ENCODE results near the gene LARP4B. TPM values are rescaled to one million over a fixed set of nuclear protein-coding genes. Genes with fewer than 3 reads are reported as not detected.

The LARP4B gene
- total and polyA plus RNA-seq, 2 of the 13 experiments (the other 11 are each of a cell fraction or from before 2014, with no cell fraction given): 19.5 to 30.2 TPM

- TF ChIP-seq, protein P1, sequence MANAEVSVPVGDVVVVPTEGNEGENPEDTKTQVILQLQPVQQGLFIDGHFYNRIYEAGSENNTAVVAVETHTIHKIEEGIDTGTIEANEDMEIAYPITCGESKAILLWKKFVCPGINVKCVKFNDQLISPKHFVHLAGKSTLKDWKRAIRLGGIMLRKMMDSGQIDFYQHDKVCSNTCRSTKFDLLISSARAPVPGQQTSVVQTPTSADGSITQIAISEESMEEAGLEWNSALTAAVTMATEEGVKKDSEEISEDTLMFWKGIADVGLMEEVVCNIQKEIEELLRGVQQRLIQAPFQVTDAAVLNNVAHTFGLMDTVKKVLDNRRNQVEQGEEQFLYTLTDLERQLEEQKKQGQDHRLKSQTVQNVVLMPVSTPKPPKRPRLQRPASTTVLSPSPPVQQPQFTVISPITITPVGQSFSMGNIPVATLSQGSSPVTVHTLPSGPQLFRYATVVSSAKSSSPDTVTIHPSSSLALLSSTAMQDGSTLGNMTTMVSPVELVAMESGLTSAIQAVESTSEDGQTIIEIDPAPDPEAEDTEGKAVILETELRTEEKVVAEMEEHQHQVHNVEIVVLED (CRISPR knock-in tag; IDR thresholded peaks at IDR 0.05; ENCODE audit: borderline replicate concordance): no peak
- TF ChIP-seq ZNF761 (CRISPR knock-in tag; conservative IDR thresholded peaks at IDR 0.05) (no peak), ZNF674 (CRISPR knock-in tag; IDR thresholded peaks at IDR 0.05; ENCODE audit: low read depth) (no peak), NBN (conservative IDR thresholded peaks at IDR 0.05) (no peak)
Measured at GRCh38 chr10:809671-810350, 121.7 kb downstream of the LARP4B start (continued).

DNA sequence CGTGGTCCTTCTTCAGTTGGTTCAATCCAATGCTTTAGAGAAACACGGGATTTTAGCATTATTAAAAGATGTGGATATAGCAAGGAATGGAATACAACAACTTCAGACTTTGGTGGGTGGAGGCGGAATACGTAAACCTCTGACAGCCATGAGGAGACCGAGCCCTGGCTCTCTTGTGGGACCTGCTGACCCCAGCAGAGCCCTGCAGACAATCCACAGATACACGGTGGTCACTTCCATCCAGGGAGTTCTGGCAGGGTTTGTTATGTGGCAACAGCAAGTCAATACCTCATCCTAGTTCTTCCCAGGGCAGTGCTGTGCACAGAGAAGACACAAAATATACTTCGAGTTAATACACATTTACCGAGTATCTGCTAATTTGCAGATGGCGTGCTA lies 123.5 kb downstream of the LARP4B start:
- 94% methylated on average over 9 of the region's 9 CpGs for WGBS (ENCODE audit: low lambda C conversion rate)

More for the DNA sequence above, 123.5 kb downstream of the LARP4B start:
- POLR2A ChIA-PET: no interaction called here
- Histone ChIP-seq H2AFZ (ENCODE audit: low read length) (no peak overlapping the region), H4K20me1 (ENCODE audit: insufficient read depth, low read length) (no peaks in the 10 kb centered on the region), H3K27me3 (ENCODE audit: control insufficient read depth in 1 of 2, insufficient read depth in 2 of 2, low read length in 2 of 2) (no peaks in the 10 kb centered on the region), H3K4me1 (ENCODE audit: insufficient read depth, low read length) (no peaks in the 10 kb centered on the region), H3K27ac (ENCODE audit: extremely low read length, insufficient read depth, low read length) (no peak overlapping the region), H3K4me2 (ENCODE audit: low read depth, low read length) (no peak overlapping the region), H3K4me3 (replicated peaks in 1 of 3; ENCODE audit: insufficient read depth in 1 of 3, low read depth in 2 of 3, low read length in 3 of 3) (no peak overlapping the region), H3K36me3 (replicated peaks in 1 of 2; ENCODE audit: control insufficient read depth in 1 of 2, insufficient read depth in 2 of 2, low read length in 2 of 2) (peaks cover 5 to 51% of the 10 kb centered on the region in 2 experiments), H3K79me2 (ENCODE audit: insufficient read depth, low read length) (no peaks in the 10 kb centered on the region), H3K9me3 (ENCODE audit: low read length) (no peaks in the 10 kb centered on the region), H3K9ac (ENCODE audit: insufficient read depth, low read depth, low read length) (no peak overlapping the region)
- ATAC-seq (no peak), FAIRE-seq (no peak), DNase-seq (ENCODE audit: low spot score) (no peak)
- CTCF ChIA-PET (ENCODE audit: low intra/inter-chr PET ratio, low total read pairs): no interaction called here
- in situ Hi-C loops (cut with HindIII; ENCODE audit: extremely low pct_ligation_motif_present, low pct_unique_long_range_greater_than_20kb): no loop called here
- TF ChIP-seq ZBTB3 (CRISPR knock-in tag; IDR thresholded peaks at IDR 0.05; ENCODE audit: borderline replicate concordance, low read depth) (no peak), ZNF44 (CRISPR knock-in tag; IDR thresholded peaks at IDR 0.05) (no peak)
- intact Hi-C loops (cut with micrococcal nuclease; ENCODE audit: unreplicated experiment): no loop called here
- no TSS peak for BruUV-seq (replicated peaks)
